Measurements from ENCODE around the gene RABEP1.

- TF ChIP-seq CTCF (IDR thresholded peaks at IDR 0.05; ENCODE audit: poor library complexity) (no peak), EZH2 (IDR thresholded peaks at IDR 0.05; ENCODE audit: borderline replicate concordance) (no peak), EZH2phosphoT487 (IDR thresholded peaks at IDR 0.05; ENCODE audit: low read depth, severe bottlenecking, unreplicated experiment) (no peak)
Measured at GRCh38 chr17:5416901-5417300, 134.8 kb downstream of the RABEP1 start.
